GM18868 (cell line): ENCODE measurements around the gene CUX1.

ENCODE experiments used
- ATAC-seq: cut with Tn5 transposase; IDR thresholded peaks from one replicate; pipeline ENCODE4 v1.9.1; 2021; ENCODE audit warnings: mild to moderate bottlenecking, moderate library complexity; ENCODE audit not compliant: unreplicated experiment

The CUX1 gene

GRCh38 chr7:101952355-101953247, 135.2 kb downstream of the CUX1 start:
- no peak for ATAC-seq

- ATAC-seq: peak; percentile 57
Measured at GRCh38 chr7:101953248-101953819, 135.9 kb downstream of the CUX1 start.

GRCh38 chr7:101954499-101954898, 137.1 kb downstream of the CUX1 start:
- no peak for ATAC-seq

- peak; percentile 40 for ATAC-seq
Measured at GRCh38 chr7:101956130-101956529, 138.7 kb downstream of the CUX1 start.

- peak; percentile 52 for ATAC-seq
Measured at GRCh38 chr7:101957744-101958525, 140.5 kb downstream of the CUX1 start.

- no peak for ATAC-seq
Measured at GRCh38 chr7:101959342-101959741, 141.9 kb downstream of the CUX1 start.

- no peak for ATAC-seq
Measured at GRCh38 chr7:101959829-101960228, 142.4 kb downstream of the CUX1 start.

- ATAC-seq: no peak
Measured at GRCh38 chr7:101960323-101960722, 142.9 kb downstream of the CUX1 start.

GRCh38 chr7:101960985-101961708, 143.7 kb downstream of the CUX1 start:
- no peak for ATAC-seq

GRCh38 chr7:101961811-101962210, 144.4 kb downstream of the CUX1 start:
- no peak for ATAC-seq

- ATAC-seq: no peak
Measured at GRCh38 chr7:101963693-101964092, 146.3 kb downstream of the CUX1 start.

- ATAC-seq: no peak
Measured at GRCh38 chr7:101964680-101965452, 147.4 kb downstream of the CUX1 start.

GRCh38 chr7:101968720-101969466, 151.5 kb downstream of the CUX1 start:
- ATAC-seq: no peak

GRCh38 chr7:101969997-101970585, 152.7 kb downstream of the CUX1 start:
- no peak for ATAC-seq

GRCh38 chr7:101970801-101971200, 153.4 kb downstream of the CUX1 start:
- no peak for ATAC-seq

- no peak for ATAC-seq
Measured at GRCh38 chr7:101971457-101971856, 154.0 kb downstream of the CUX1 start.

GRCh38 chr7:101972627-101973026, 155.2 kb downstream of the CUX1 start:
- no peak for ATAC-seq

GRCh38 chr7:101973130-101973529, 155.7 kb downstream of the CUX1 start:
- no peak for ATAC-seq

GRCh38 chr7:101974393-101974792, 157.0 kb downstream of the CUX1 start:
- no peak for ATAC-seq
